ENCODE measurements around the gene GRIK4. TPM values are rescaled to one million over a fixed set of nuclear protein-coding genes. Genes with fewer than 3 reads are reported as not detected.

The GRIK4 gene
- total RNA-seq, 1 donor from 2014 or later, result 0.06 TPM

GRCh38 chr11:120938260-120938659 lies 426.7 kb downstream of the GRIK4 start:
- no peak for DNase-seq (ENCODE audit: low read depth)
- no peak for TF ChIP-seq CTCF (conservative IDR thresholded peaks at IDR 0.05; ENCODE audit: low read depth, low read length)

GRCh38 chr11:120940160-120940848 lies 428.8 kb downstream of the GRIK4 start:
- no peak for TF ChIP-seq CTCF (conservative IDR thresholded peaks at IDR 0.05; ENCODE audit: low read depth, low read length)
- no peak for DNase-seq (ENCODE audit: low read depth)
- no peak overlapping the region for H3K4me3 ChIP-seq (ENCODE audit: low read depth, low read length)

More at GRCh38 chr11:120938260-120938659, 426.7 kb downstream of the GRIK4 start:
- H3K4me3 ChIP-seq (ENCODE audit: low read depth, low read length), result no peak overlapping the region

- no peak for DNase-seq (ENCODE audit: low read depth)
- no peak for TF ChIP-seq CTCF (conservative IDR thresholded peaks at IDR 0.05; ENCODE audit: low read depth, low read length)
- H3K4me3 ChIP-seq (ENCODE audit: low read depth, low read length), result no peak overlapping the region
These were observed 429.5 kb downstream of the GRIK4 start for GRCh38 chr11:120941000-120941399.

GRCh38 chr11:120942701-120943100 lies 431.2 kb downstream of the GRIK4 start:
- TF ChIP-seq CTCF (conservative IDR thresholded peaks at IDR 0.05; ENCODE audit: low read depth, low read length), result no peak
- no peak overlapping the region for H3K4me3 ChIP-seq (ENCODE audit: low read depth, low read length)
- DNase-seq (ENCODE audit: low read depth), result no peak

GRCh38 chr11:120945042-120945441 lies 433.5 kb downstream of the GRIK4 start:
- peak; percentile 37 for TF ChIP-seq CTCF (conservative IDR thresholded peaks at IDR 0.05; ENCODE audit: low read depth, low read length)
- DNase-seq (ENCODE audit: low read depth), result no peak
- H3K4me3 ChIP-seq (ENCODE audit: low read depth, low read length), result no peak overlapping the region

GRCh38 chr11:120950880-120951279 lies 439.3 kb downstream of the GRIK4 start:
- no peak for TF ChIP-seq CTCF (conservative IDR thresholded peaks at IDR 0.05; ENCODE audit: low read depth, low read length)
- no peak overlapping the region for H3K4me3 ChIP-seq (ENCODE audit: low read depth, low read length)
- DNase-seq (ENCODE audit: low read depth), result no peak
